Liver (tissue), 9 donors: ENCODE measurements around the gene KRTAP5-1. TPM values are rescaled to one million over a fixed set of nuclear protein-coding genes. Genes with fewer than 3 reads are reported as not detected.

Experiments
- DNase-seq: peaks from one replicate; pipeline ENCODE4 v3.0.0-alpha.2; 2017; ENCODE audit warnings: low spot score
- H3K27ac ChIP-seq, 2 donors: one replicate each; pipeline ENCODE4 v1.7.0; 2013; ENCODE audit warnings: inconsistent platforms in 2 of 2, low read length in 2 of 2, control low read depth in 1 of 2, low read depth in 1 of 2, mild to moderate bottlenecking in 1 of 2
- H3K27me3 ChIP-seq, 4 donors: one replicate each; pipeline versions ENCODE4 v1.6.1 to v1.7.0; 2013; ENCODE audit warnings: low read length in 3 of 4, inconsistent platforms in 1 of 4, mild to moderate bottlenecking in 1 of 4, moderate library complexity in 1 of 4; ENCODE audit not compliant: control insufficient read depth in 4 of 4, insufficient read depth in 4 of 4
- H3K36me3 ChIP-seq, 4 donors: one replicate each; pipeline versions ENCODE4 v1.6.1 to v1.7.0; 2013; ENCODE audit warnings: low read length in 3 of 4, mild to moderate bottlenecking in 3 of 4, low read depth in 1 of 4, moderate library complexity in 1 of 4; ENCODE audit not compliant: control insufficient read depth in 4 of 4, insufficient read depth in 3 of 4
- H3K4me1 ChIP-seq, 4 donors: one replicate each; pipeline versions ENCODE4 v1.6.1 to v1.7.0; 2013; ENCODE audit warnings: low read length in 3 of 4, mild to moderate bottlenecking in 3 of 4, moderate library complexity in 1 of 4; ENCODE audit not compliant: control insufficient read depth in 4 of 4, insufficient read depth in 4 of 4
- H3K4me3 ChIP-seq, 3 donors: one replicate each; pipeline versions ENCODE4 v1.6.1 to v1.7.0; 2013; ENCODE audit warnings: low read length in 3 of 3, control low read depth in 1 of 3, low read depth in 1 of 3, mild to moderate bottlenecking in 1 of 3
- H3K9ac ChIP-seq, 2 donors: one replicate each; pipeline ENCODE4 v1.7.0; 2013; ENCODE audit warnings: low read length in 2 of 2, mild to moderate bottlenecking in 2 of 2, moderate library complexity in 2 of 2, control low read depth in 1 of 2, low read depth in 1 of 2
- H3K9me3 ChIP-seq, 4 donors: one replicate each; pipeline versions ENCODE4 v1.6.1 to v1.7.0; 2013; ENCODE audit warnings: low read length in 3 of 4; ENCODE audit not compliant: control insufficient read depth in 4 of 4
- ATF3 ChIP-seq: IDR thresholded peaks from 2 replicates; pipeline ENCODE4 v1.6.1; 2016; ENCODE audit warnings: antibody characterized with exemption
- CTCF ChIP-seq: fragments of 150-350 bp; IDR thresholded peaks from 2 replicates; pipeline ENCODE4 v1.5.1; 2017; ENCODE audit warnings: improper control_type of control experiment, low read depth, low read length; ENCODE audit not compliant: missing input control
- EGR1 ChIP-seq, 2 donors: IDR thresholded peaks; 2 replicates each; pipeline ENCODE4 v1.6.1; 2016 to 2018; ENCODE audit warnings: antibody characterized with exemption in 2 of 2, low read depth in 2 of 2
- FOXA1 ChIP-seq: IDR thresholded peaks from 2 replicates; pipeline ENCODE4 v1.6.1; 2016; ENCODE audit warnings: antibody characterized with exemption
- FOXA2 ChIP-seq: IDR thresholded peaks from 2 replicates; pipeline ENCODE4 v1.6.1; 2016; ENCODE audit warnings: antibody characterized with exemption
- GABPA ChIP-seq, 2 donors: IDR thresholded peaks in 1 of 2; conservative IDR thresholded peaks in 1 of 2; 2 replicates each; pipeline ENCODE4 v1.6.1; 2016; ENCODE audit warnings: antibody characterized with exemption in 2 of 2, mild to moderate bottlenecking in 1 of 2, moderate library complexity in 1 of 2
- HNF4A ChIP-seq, 2 donors: conservative IDR thresholded peaks; 2 replicates each; pipeline ENCODE4 v1.6.1; 2016; ENCODE audit warnings: antibody characterized with exemption in 2 of 2, mild to moderate bottlenecking in 2 of 2
- HNF4G ChIP-seq: IDR thresholded peaks from 2 replicates; pipeline ENCODE4 v1.6.1; 2016; ENCODE audit warnings: antibody characterized with exemption
- JUND ChIP-seq, 2 donors: IDR thresholded peaks; 2 replicates each; pipeline ENCODE4 v1.6.1; 2016; ENCODE audit warnings: antibody characterized with exemption in 2 of 2
- MAX ChIP-seq: IDR thresholded peaks from 2 replicates; pipeline ENCODE4 v1.6.1; 2016; ENCODE audit warnings: antibody characterized with exemption
- NR2F2 ChIP-seq: IDR thresholded peaks from 2 replicates; pipeline ENCODE4 v1.6.1; 2016; ENCODE audit warnings: antibody characterized with exemption
- RAD21 ChIP-seq, 2 donors: IDR thresholded peaks; 2 replicates each; pipeline ENCODE4 v1.6.1; 2016; ENCODE audit warnings: antibody characterized with exemption in 2 of 2, mild to moderate bottlenecking in 2 of 2
- REST ChIP-seq: IDR thresholded peaks from 2 replicates; pipeline ENCODE4 v1.6.1; 2016; ENCODE audit warnings: antibody characterized with exemption, mild to moderate bottlenecking
- RXRA ChIP-seq, 2 donors: IDR thresholded peaks; 2 replicates each; pipeline ENCODE4 v1.6.1; 2017 to 2018; ENCODE audit warnings: antibody characterized with exemption in 2 of 2, mild to moderate bottlenecking in 1 of 2
- SP1 ChIP-seq: IDR thresholded peaks from 2 replicates; pipeline ENCODE4 v1.6.1; 2018; ENCODE audit warnings: antibody characterized with exemption, mild to moderate bottlenecking
- TAF1 ChIP-seq: conservative IDR thresholded peaks from 2 replicates; pipeline ENCODE4 v1.6.1; 2016; ENCODE audit warnings: antibody characterized with exemption, mild to moderate bottlenecking
- YY1 ChIP-seq: IDR thresholded peaks from 2 replicates; pipeline ENCODE4 v1.6.1; 2016; ENCODE audit warnings: antibody characterized with exemption, mild to moderate bottlenecking
- ZBTB33 ChIP-seq: IDR thresholded peaks from 2 replicates; pipeline ENCODE4 v1.6.1; 2016; ENCODE audit warnings: antibody characterized with exemption
- WGBS: extraction: QIAGEN DNeasy Blood & Tissue Kit; methylation state at CpG from one replicate; pipeline ENCODE4 v1.1.7; 2013; 5-methylcytosine and 5-hydroxymethylcytosine counted together
- polyA plus RNA-seq, 2 donors: library from polyadenylated mRNA; stranded (reverse) in 1 of 2; unstranded in 1 of 2; fragments of 200-250 nt in 1 of 2; fragments of >200 nt in 1 of 2; fragmentation: Nextera tagmentation in 1 of 2; extraction: Ambion mirVana in 1 of 2; gene quantifications; one replicate each; pipeline versions ENCODE4 v1.2.1 to v1.2.3, GENCODE V29; 2013 to 2015
- total RNA-seq, 2 donors: library from RNA; depleted of rRNA; stranded (reverse); fragments of >200 nt; gene quantifications; one replicate each; pipeline ENCODE4 v1.2.3, GENCODE V29; 2014
- donor health status: healthy.
- donor health status: healthy.
- donor health status: healthy.
- donor health status: healthy.
- donor health status: healthy.

The KRTAP5-1 gene
- total and polyA plus RNA-seq, 4 donors = not detected

- no peak for DNase-seq
- TF ChIP-seq FOXA2 (no peak), HNF4G (no peak), RXRA (IDR thresholded peaks at IDR 0.05) (no peak), GABPA (IDR thresholded peaks at IDR 0.05 in 1 of 2, conservative IDR thresholded peaks at IDR 0.05 in 1 of 2) (no peak), FOXA1 (no peak), EGR1 (IDR thresholded peaks at IDR 0.05; ENCODE audit: low read depth in 2 of 2) (no peak), HNF4A (conservative IDR thresholded peaks at IDR 0.05) (no peak), NR2F2 (no peak), ZBTB33 (no peak), SP1 (no peak), YY1 (no peak), REST (no peak), ATF3 (no peak), MAX (no peak), TAF1 (no peak), RAD21 (IDR thresholded peaks at IDR 0.05) (no peak), JUND (IDR thresholded peaks at IDR 0.05) (no peak)
- no peaks in the 10 kb centered on the region for H3K27me3 ChIP-seq
- no peaks in the 10 kb centered on the region for H3K36me3 ChIP-seq
- H3K9me3 ChIP-seq = no peaks in the 10 kb centered on the region
- H3K4me1 ChIP-seq = peaks cover 3 to 23% (median 14%) of the 10 kb centered on the region in 4 donors
- H3K4me3 ChIP-seq = no peak overlapping the region
- H3K9ac ChIP-seq = peak overlapping the region in 1 of 2 donors; percentile 47
- peak overlapping the region; percentile 33 to 84 for H3K27ac ChIP-seq
- 62% methylated on average over 12 of the region's 12 CpGs for WGBS
Observed at GRCh38 chr11:1558775-1559110, 26.3 kb downstream of the KRTAP5-1 start.

GRCh38 chr11:1557904-1558774 lies 26.9 kb downstream of the KRTAP5-1 start:
- H3K9me3 ChIP-seq = no peaks in the 10 kb centered on the region
- WGBS = 59% methylated on average over 29 of the region's 29 CpGs
- H3K4me3 ChIP-seq = no peak overlapping the region
- H3K9ac ChIP-seq = peak overlapping the region in 1 of 2 donors; percentile 47
- TF ChIP-seq JUND (IDR thresholded peaks at IDR 0.05) (no peak), CTCF (no peak), HNF4A (conservative IDR thresholded peaks at IDR 0.05) (no peak), FOXA2 (no peak), NR2F2 (no peak), SP1 (no peak), MAX (no peak), FOXA1 (no peak), REST (no peak), YY1 (no peak), HNF4G (no peak)
- no peak for DNase-seq
- H3K36me3 ChIP-seq = no peaks in the 10 kb centered on the region
- peaks cover 3 to 23% (median 14%) of the 10 kb centered on the region in 4 donors for H3K4me1 ChIP-seq
- H3K27me3 ChIP-seq = no peaks in the 10 kb centered on the region
- peak overlapping the region in 1 of 2 donors; percentile 84 for H3K27ac ChIP-seq
